WTC11 (cell line): ENCODE results near the gene CLNK.

Source experiments
- CBFB ChIP-seq: sonication (generic); formaldehyde crosslinking; IDR thresholded peaks from 2 replicates; pipeline ENCODE4 v1.8.1; 2022; ENCODE audit warnings: mild to moderate bottlenecking, low read depth, missing genetic modification reagents
- CTCF ChIP-seq: fragments of 200-600 bp; IDR thresholded peaks from 2 replicates; pipeline ENCODE4 v1.8.0; 2022; ENCODE audit warnings: antibody characterized with exemption
- NR2C2 ChIP-seq: sonication (generic); formaldehyde crosslinking; IDR thresholded peaks from 2 replicates; pipeline ENCODE4 v1.8.0; 2022; ENCODE audit warnings: mild to moderate bottlenecking, missing genetic modification reagents
- NR3C1 ChIP-seq: sonication (generic); formaldehyde crosslinking; conservative IDR thresholded peaks from 2 replicates; pipeline ENCODE4 v1.8.1; 2023; ENCODE audit warnings: low read depth, mild to moderate bottlenecking, missing genetic modification reagents
- TCF7 ChIP-seq: sonication (generic); formaldehyde crosslinking; IDR thresholded peaks from 2 replicates; pipeline ENCODE4 v1.8.0; 2022; ENCODE audit warnings: mild to moderate bottlenecking, low read depth, missing genetic modification reagents, moderate library complexity
- ZBTB21 ChIP-seq: sonication (generic); formaldehyde crosslinking; IDR thresholded peaks from 2 replicates; pipeline ENCODE4 v1.8.1; 2023; ENCODE audit warnings: mild to moderate bottlenecking, missing genetic modification reagents, borderline replicate concordance
- ZNF232 ChIP-seq: sonication (generic); formaldehyde crosslinking; IDR thresholded peaks from 2 replicates; pipeline ENCODE4 v1.8.0; 2022; ENCODE audit warnings: mild to moderate bottlenecking, missing genetic modification reagents

- TF ChIP-seq CTCF = no peak
- TF ChIP-seq NR2C2 = no peak
- no peak for TF ChIP-seq ZNF232 (CRISPR knock-in tag)
- no peak for TF ChIP-seq ZBTB21
- no peak for TF ChIP-seq NR3C1 (CRISPR knock-in tag)
- TF ChIP-seq CBFB (CRISPR knock-in tag) = no peak
- TF ChIP-seq TCF7 = no peak
Measured at GRCh38 chr4:10639664-10640063, 44.9 kb downstream of the CLNK start.
